GM19324 (cell line): ENCODE measurements around the gene DOCK7.
A peak's percentile ranks its signal among the peaks of the same experiment; 100 is the strongest.

Source experiments
- ATAC-seq: cut with Tn5 transposase; IDR thresholded peaks from one replicate; pipeline ENCODE4 v1.9.1; 2021; ENCODE audit warnings: mild to moderate bottlenecking, moderate library complexity; ENCODE audit not compliant: unreplicated experiment, low FRiP score

The DOCK7 gene

GRCh38 chr1:62476525-62477219 is 211.5 kb downstream of the DOCK7 start:
- no peak for ATAC-seq

GRCh38 chr1:62467092-62467491 is 221.1 kb downstream of the DOCK7 start:
- ATAC-seq: no peak

- no peak for ATAC-seq
Measured at GRCh38 chr1:62462370-62462769, 225.8 kb downstream of the DOCK7 start.

- no peak for ATAC-seq
Measured at GRCh38 chr1:62457955-62458354, 230.2 kb downstream of the DOCK7 start.

- no peak for ATAC-seq
Measured at GRCh38 chr1:62452951-62453350, 235.2 kb downstream of the DOCK7 start.

GRCh38 chr1:62450301-62450700 is 237.9 kb downstream of the DOCK7 start:
- ATAC-seq: no peak

GRCh38 chr1:62448221-62448933 is 239.8 kb downstream of the DOCK7 start:
- ATAC-seq: no peak

- no peak for ATAC-seq
Measured at GRCh38 chr1:62444701-62445100, 243.5 kb downstream of the DOCK7 start.

GRCh38 chr1:62439652-62440371 is 248.4 kb downstream of the DOCK7 start:
- no peak for ATAC-seq

- ATAC-seq: no peak
Measured at GRCh38 chr1:62438163-62438562, 250.0 kb downstream of the DOCK7 start.

- ATAC-seq: peak; percentile 4
Measured at GRCh38 chr1:62437273-62437940, 250.8 kb downstream of the DOCK7 start.

GRCh38 chr1:62436466-62437272 is 251.5 kb downstream of the DOCK7 start, which contains the start of gene USP1:
Gene USP1, plus strand, starts transcription at chr1:62437049. Its CDS starts 2,819 bp downstream, at chr1:62439868.
- ATAC-seq: peak; percentile 78

GRCh38 chr1:62436039-62436465 is 252.1 kb downstream of the DOCK7 start:
- peak; percentile 80 for ATAC-seq

GRCh38 chr1:62435231-62436038 is 252.8 kb downstream of the DOCK7 start:
- no peak for ATAC-seq

- no peak for ATAC-seq
Measured at GRCh38 chr1:62434618-62435001, 253.6 kb downstream of the DOCK7 start.

GRCh38 chr1:62433861-62434617 is 254.1 kb downstream of the DOCK7 start:
- ATAC-seq: no peak

GRCh38 chr1:62429581-62429980 is 258.6 kb downstream of the DOCK7 start:
- no peak for ATAC-seq

GRCh38 chr1:62428351-62428750 is 259.8 kb downstream of the DOCK7 start:
- no peak for ATAC-seq
